ENCODE measurements around the gene ARHGAP12. TPM values are rescaled to one million over a fixed set of nuclear protein-coding genes. Genes with fewer than 3 reads are reported as not detected.
A peak's percentile ranks its signal among the peaks of the same experiment; 100 is the strongest.

Gene ARHGAP12
- total RNA-seq, 2 experiments from 2014 or later = 5.5 to 6.4 TPM

- Mint-ChIP-seq H3K4me3 (no peak overlapping the region), H3K27me3 (no peaks in the 10 kb centered on the region), H3K4me1 (no peaks in the 10 kb centered on the region), H3K9me3 (ENCODE audit: low read depth) (no peaks in the 10 kb centered on the region), H3K36me3 (ENCODE audit: low read depth) (peaks cover 2% of the 10 kb centered on the region), H3K27ac (no peak overlapping the region)
- ChIA-PET CTCF (no interaction called here), POLR2A (interaction anchor here (0.7 kb wide), 1 partner anchor 80 kb away, joined by 4 read pairs; no protein-coding TSS in a partner anchor)
- ATAC-seq (no peak), DNase-seq (no peak)
- intact Hi-C loops (cut with DNase I, micrococcal nuclease) = no loop called here
Observed at GRCh38 chr10:31816318-31816717, 112.3 kb downstream of the ARHGAP12 start.

- peak; percentile 51 for ATAC-seq
- peak overlapping the region; percentile 22 for H3K4me3 Mint-ChIP-seq
- CTCF ChIA-PET = interaction anchor here (0.6 to 3.2 kb wide), 18 partner anchors 9 to 1168 kb away, joined by 3 to 13 read pairs (median 4); partner anchors contain the start of gene ZNF438
- intact Hi-C loops (cut with DNase I, micrococcal nuclease) = loop anchor here (1.0 to 5.0 kb wide), 7 partner anchors 486 to 1138 kb away; partner anchors contain the start of gene ZEB1 (in 1 of the 2)
- DNase-seq = peak; percentile 28
- no peaks in the 10 kb centered on the region for H3K36me3 Mint-ChIP-seq (ENCODE audit: low read depth)
- H3K9me3 Mint-ChIP-seq (ENCODE audit: low read depth) = no peaks in the 10 kb centered on the region
- POLR2A ChIA-PET = interaction anchor here (0.5 kb wide), 1 partner anchor 460 kb away, joined by 3 read pairs; no protein-coding TSS in a partner anchor
- peaks cover 7% of the 10 kb centered on the region for H3K4me1 Mint-ChIP-seq
- H3K27ac Mint-ChIP-seq = peak overlapping the region; percentile 91
- no peaks in the 10 kb centered on the region for H3K27me3 Mint-ChIP-seq
Observed at GRCh38 chr10:31808258-31809218, 120.1 kb downstream of the ARHGAP12 start.

DNA sequence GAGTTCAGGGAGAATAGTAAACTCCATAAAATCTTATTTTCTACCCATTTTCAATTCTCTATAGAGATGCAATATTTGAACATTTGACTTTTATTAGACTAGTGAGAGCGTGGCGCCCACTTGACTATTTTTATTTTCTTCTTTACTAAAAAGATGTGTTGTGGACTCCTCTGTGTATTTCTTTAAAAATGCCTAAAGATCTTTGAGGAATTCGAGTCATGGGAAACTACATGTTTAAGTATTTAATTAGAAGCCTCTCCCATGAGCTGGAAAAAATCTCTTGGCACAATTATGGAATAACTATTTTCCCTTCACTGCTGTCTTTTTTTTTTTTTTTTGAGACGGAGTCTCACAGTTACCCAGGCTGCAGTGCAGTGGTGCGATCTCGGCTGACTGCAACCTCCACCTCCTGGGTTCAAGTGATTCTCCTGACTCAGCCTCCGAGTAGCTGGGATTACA is 124.2 kb downstream of the ARHGAP12 start:
- intact Hi-C loops (cut with DNase I, micrococcal nuclease) = no loop called here
- Mint-ChIP-seq H3K4me1 (peaks cover 7% of the 10 kb centered on the region), H3K36me3 (ENCODE audit: low read depth) (no peaks in the 10 kb centered on the region), H3K27me3 (no peaks in the 10 kb centered on the region), H3K9me3 (ENCODE audit: low read depth) (no peaks in the 10 kb centered on the region), H3K27ac (no peak overlapping the region), H3K4me3 (no peak overlapping the region)
- POLR2A ChIA-PET = no interaction called here
- ATAC-seq (no peak), DNase-seq (no peak)
- CTCF ChIA-PET = interaction anchor here (0.6 to 1.1 kb wide), 2 partner anchors 31 to 776 kb away, joined by 3 to 4 read pairs; no protein-coding TSS in a partner anchor

- no peak for ATAC-seq
- Mint-ChIP-seq H3K4me3 (no peak overlapping the region), H3K36me3 (ENCODE audit: low read depth) (no peaks in the 10 kb centered on the region), H3K4me1 (peaks cover 7% of the 10 kb centered on the region), H3K27ac (no peak overlapping the region), H3K27me3 (no peaks in the 10 kb centered on the region), H3K9me3 (ENCODE audit: low read depth) (no peaks in the 10 kb centered on the region)
- POLR2A ChIA-PET = no interaction called here
- CTCF ChIA-PET = interaction anchor here (0.6 kb wide), 1 partner anchor 776 kb away, joined by 3 read pairs; no protein-coding TSS in a partner anchor
- DNase-seq = no peak
- intact Hi-C loops (cut with DNase I, micrococcal nuclease) = no loop called here
Observed at GRCh38 chr10:31803606-31804351, 124.9 kb downstream of the ARHGAP12 start.

GRCh38 chr10:31799181-31799580 is 129.4 kb downstream of the ARHGAP12 start:
- DNase-seq = no peak
- no peaks in the 10 kb centered on the region for H3K27me3 Mint-ChIP-seq
- H3K4me3 Mint-ChIP-seq = no peak overlapping the region
- CTCF ChIA-PET = interaction anchor here (0.6 to 1.2 kb wide), 2 partner anchors 10 to 19 kb away, joined by 3 to 4 read pairs; no protein-coding TSS in a partner anchor
- intact Hi-C loops (cut with DNase I, micrococcal nuclease) = no loop called here
- H3K9me3 Mint-ChIP-seq (ENCODE audit: low read depth) = no peaks in the 10 kb centered on the region
- H3K36me3 Mint-ChIP-seq (ENCODE audit: low read depth) = no peaks in the 10 kb centered on the region
- no peak overlapping the region for H3K27ac Mint-ChIP-seq
- ATAC-seq = no peak
- POLR2A ChIA-PET = no interaction called here
- H3K4me1 Mint-ChIP-seq = no peaks in the 10 kb centered on the region

DNA sequence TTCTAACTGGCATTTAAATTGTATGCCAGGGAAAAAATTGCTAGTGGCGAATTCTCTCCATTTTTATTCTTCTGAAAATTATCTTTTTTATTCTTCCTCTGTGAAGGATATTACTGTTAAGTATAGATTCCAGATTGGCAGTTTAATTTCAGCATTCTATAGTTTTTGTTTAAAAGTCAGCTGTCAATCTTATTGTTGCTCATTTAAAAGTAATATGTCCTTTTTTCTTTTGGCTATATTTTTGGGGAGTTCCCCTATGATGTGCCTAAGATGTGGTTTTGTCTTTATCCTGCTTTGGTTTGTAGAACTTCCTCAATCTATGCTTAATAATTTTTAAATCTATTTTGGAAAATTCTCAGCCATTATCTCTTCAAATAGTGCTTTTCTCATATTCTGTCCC is 135.9 kb downstream of the ARHGAP12 start:
- Mint-ChIP-seq H3K27ac (no peak overlapping the region), H3K9me3 (ENCODE audit: low read depth) (no peaks in the 10 kb centered on the region), H3K4me1 (peaks cover 3% of the 10 kb centered on the region), H3K36me3 (ENCODE audit: low read depth) (no peaks in the 10 kb centered on the region), H3K27me3 (peaks cover 8% of the 10 kb centered on the region), H3K4me3 (no peak overlapping the region)
- ATAC-seq = no peak
- no peak for DNase-seq
- POLR2A ChIA-PET = no interaction called here
- intact Hi-C loops (cut with DNase I, micrococcal nuclease) = no loop called here
- CTCF ChIA-PET = no interaction called here

DNA sequence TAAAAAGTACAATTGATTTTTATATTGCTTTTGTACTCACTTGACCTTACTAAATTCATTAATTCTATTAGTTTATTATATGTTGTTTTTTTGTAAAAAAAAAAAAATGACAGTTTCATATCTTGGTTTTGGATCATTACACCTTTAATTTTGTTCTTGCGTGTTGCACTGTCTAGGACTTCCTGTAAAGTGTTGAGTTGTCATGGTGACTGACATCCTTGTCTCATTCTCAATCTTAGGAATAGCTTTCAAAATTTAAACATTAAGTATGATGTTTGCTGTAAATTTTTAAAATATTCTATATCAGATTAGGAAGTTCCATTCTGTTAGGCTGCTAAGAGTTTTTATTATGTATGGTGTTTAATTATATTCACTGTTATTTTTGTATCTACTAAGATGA is 139.1 kb downstream of the ARHGAP12 start:
- CTCF ChIA-PET = interaction anchor here (0.6 to 1.2 kb wide), 3 partner anchors 10 to 15 kb away, joined by 3 read pairs; no protein-coding TSS in a partner anchor
- intact Hi-C loops (cut with DNase I, micrococcal nuclease) = no loop called here
- no peak overlapping the region for H3K4me3 Mint-ChIP-seq
- DNase-seq (no peak), ATAC-seq (no peak)
- peaks cover 8% of the 10 kb centered on the region for H3K27me3 Mint-ChIP-seq
- no peaks in the 10 kb centered on the region for H3K36me3 Mint-ChIP-seq (ENCODE audit: low read depth)
- H3K27ac Mint-ChIP-seq = no peak overlapping the region
- POLR2A ChIA-PET = no interaction called here
- peaks cover 3% of the 10 kb centered on the region for H3K4me1 Mint-ChIP-seq
- no peaks in the 10 kb centered on the region for H3K9me3 Mint-ChIP-seq (ENCODE audit: low read depth)

GRCh38 chr10:31782701-31783100 is 145.9 kb downstream of the ARHGAP12 start:
- intact Hi-C loops (cut with DNase I, micrococcal nuclease) = no loop called here
- H3K4me3 Mint-ChIP-seq = no peak overlapping the region
- CTCF ChIA-PET = interaction anchor here (0.6 to 1.4 kb wide), 2 partner anchors 12 to 258 kb away, joined by 3 to 4 read pairs; no protein-coding TSS in a partner anchor
- no peaks in the 10 kb centered on the region for H3K4me1 Mint-ChIP-seq
- no peaks in the 10 kb centered on the region for H3K36me3 Mint-ChIP-seq (ENCODE audit: low read depth)
- H3K27me3 Mint-ChIP-seq = peaks cover 6% of the 10 kb centered on the region
- DNase-seq = no peak
- no peak overlapping the region for H3K27ac Mint-ChIP-seq
- POLR2A ChIA-PET = no interaction called here
- H3K9me3 Mint-ChIP-seq (ENCODE audit: low read depth) = no peaks in the 10 kb centered on the region
- no peak for ATAC-seq

GRCh38 chr10:31780717-31781116 is 147.9 kb downstream of the ARHGAP12 start:
- CTCF ChIA-PET = interaction anchor here (0.6 to 1.3 kb wide), 2 partner anchors 12 to 19 kb away, joined by 3 to 4 read pairs; no protein-coding TSS in a partner anchor
- no peak overlapping the region for H3K27ac Mint-ChIP-seq
- H3K36me3 Mint-ChIP-seq (ENCODE audit: low read depth) = no peaks in the 10 kb centered on the region
- H3K27me3 Mint-ChIP-seq = peaks cover 6% of the 10 kb centered on the region
- no peaks in the 10 kb centered on the region for H3K4me1 Mint-ChIP-seq
- DNase-seq = no peak
- no peaks in the 10 kb centered on the region for H3K9me3 Mint-ChIP-seq (ENCODE audit: low read depth)
- POLR2A ChIA-PET = no interaction called here
- ATAC-seq = no peak
- intact Hi-C loops (cut with DNase I, micrococcal nuclease) = no loop called here
- H3K4me3 Mint-ChIP-seq = no peak overlapping the region

DNA sequence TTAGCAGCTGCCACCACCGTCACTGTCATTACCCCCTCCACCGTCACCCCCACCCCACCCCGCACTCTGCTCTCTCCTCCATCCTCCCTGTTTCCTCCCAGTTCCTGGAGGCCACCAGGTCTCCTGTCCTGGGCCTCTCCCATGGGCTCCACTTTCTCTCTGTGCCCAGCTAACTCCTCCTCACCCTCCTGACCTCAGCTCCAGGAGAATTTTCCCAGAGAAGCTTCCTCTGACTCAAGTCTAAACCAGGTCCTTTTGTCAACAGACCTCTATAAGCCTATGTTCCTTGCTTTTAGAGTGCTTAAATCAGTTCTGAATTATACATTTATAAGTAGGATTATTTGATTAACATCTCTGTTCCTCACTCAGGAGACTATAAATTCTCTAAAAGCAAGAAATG is 150.0 kb downstream of the ARHGAP12 start:
- H3K27ac Mint-ChIP-seq = no peak overlapping the region
- DNase-seq (no peak), ATAC-seq (no peak)
- H3K4me1 Mint-ChIP-seq = no peaks in the 10 kb centered on the region
- H3K36me3 Mint-ChIP-seq (ENCODE audit: low read depth) = no peaks in the 10 kb centered on the region
- POLR2A ChIA-PET = no interaction called here
- intact Hi-C loops (cut with DNase I, micrococcal nuclease) = no loop called here
- no peak overlapping the region for H3K4me3 Mint-ChIP-seq
- no peaks in the 10 kb centered on the region for H3K9me3 Mint-ChIP-seq (ENCODE audit: low read depth)
- CTCF ChIA-PET = interaction anchor here (0.6 to 1.3 kb wide), 3 partner anchors 11 to 55 kb away, joined by 3 to 4 read pairs (median 3); no protein-coding TSS in a partner anchor
- peaks cover 6% of the 10 kb centered on the region for H3K27me3 Mint-ChIP-seq

- ChIA-PET POLR2A (no interaction called here), CTCF (no interaction called here)
- intact Hi-C loops (cut with DNase I, micrococcal nuclease) = no loop called here
Observed at GRCh38 chr10:31776159-31776558, 152.5 kb downstream of the ARHGAP12 start.

More at GRCh38 chr10:31776159-31776558, 152.5 kb downstream of the ARHGAP12 start:
- Mint-ChIP-seq H3K4me3 (no peak overlapping the region), H3K27me3 (no peaks in the 10 kb centered on the region), H3K36me3 (ENCODE audit: low read depth) (no peaks in the 10 kb centered on the region), H3K27ac (no peak overlapping the region), H3K9me3 (ENCODE audit: low read depth) (no peaks in the 10 kb centered on the region), H3K4me1 (no peaks in the 10 kb centered on the region)
- DNase-seq = no peak
- ATAC-seq = no peak

Measured in activated CD4-positive, alpha-beta T cell treated with anti-CD3 and anti-CD28 coated beads for 36 hours (primary cell).